Prostate gland (tissue), 2 donors: ENCODE results near the gene CAPNS2.

ENCODE experiments used
- POLR2A ChIP-seq: fragments of 450-650 bp; IDR thresholded peaks from one replicate; pipeline ENCODE4 v1.6.1; 2016; ENCODE audit warnings: antibody characterized with exemption, mild to moderate bottlenecking
- POLR2AphosphoS5 ChIP-seq: sonication (generic); formaldehyde crosslinking; IDR thresholded peaks from one replicate; pipeline ENCODE4 v1.6.1; 2017; ENCODE audit warnings: antibody characterized with exemption
- TF ChIP-seq, protein P1 (sequence below), 4 experiments: fragments of 200-600 bp in 2 of 4; fragments of 450-650 bp in 2 of 4; sonication (generic) in 2 of 4; IDR thresholded peaks; 1 replicate in 3 of 4; 2 replicates in 1 of 4; pipeline ENCODE4 v1.5.1; 2016 to 2019; ENCODE audit warnings: antibody characterized with exemption in 4 of 4, mild to moderate bottlenecking in 2 of 4, moderate library complexity in 2 of 4

DNA sequence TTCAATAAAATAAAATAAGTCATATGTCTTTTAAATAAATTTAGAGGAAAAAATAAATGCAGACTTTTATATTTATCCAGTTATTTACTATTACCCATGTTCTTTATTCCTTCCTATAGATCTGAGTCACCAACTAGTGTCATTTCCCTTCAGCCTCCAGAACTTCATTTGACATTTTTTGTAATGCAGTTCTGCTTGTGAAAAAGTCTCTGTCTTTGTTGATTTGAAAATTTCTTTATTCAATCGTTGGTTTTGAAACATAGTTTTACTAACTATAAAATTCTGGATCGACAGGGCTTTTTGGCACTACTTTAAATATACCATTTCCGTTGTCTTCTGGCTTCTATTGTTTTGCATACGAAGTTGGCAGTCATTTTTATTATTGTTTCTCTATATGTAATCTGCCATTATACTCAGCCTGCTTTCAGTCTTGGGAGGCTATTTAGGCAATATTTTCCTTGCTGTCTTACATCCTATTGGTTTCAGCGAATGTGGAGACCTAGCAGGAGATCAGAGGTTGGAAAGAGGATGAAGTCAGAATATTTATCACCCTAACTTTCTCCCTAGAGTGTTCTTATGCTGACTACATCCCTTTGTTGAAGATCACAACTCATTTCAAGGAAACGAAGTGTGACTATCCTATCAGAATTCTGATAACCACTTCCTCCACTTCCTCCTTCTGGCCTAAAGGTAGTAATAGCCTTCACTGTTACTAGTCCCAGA lies 47.3 kb downstream of the CAPNS2 start:
- TF ChIP-seq, protein P1, sequence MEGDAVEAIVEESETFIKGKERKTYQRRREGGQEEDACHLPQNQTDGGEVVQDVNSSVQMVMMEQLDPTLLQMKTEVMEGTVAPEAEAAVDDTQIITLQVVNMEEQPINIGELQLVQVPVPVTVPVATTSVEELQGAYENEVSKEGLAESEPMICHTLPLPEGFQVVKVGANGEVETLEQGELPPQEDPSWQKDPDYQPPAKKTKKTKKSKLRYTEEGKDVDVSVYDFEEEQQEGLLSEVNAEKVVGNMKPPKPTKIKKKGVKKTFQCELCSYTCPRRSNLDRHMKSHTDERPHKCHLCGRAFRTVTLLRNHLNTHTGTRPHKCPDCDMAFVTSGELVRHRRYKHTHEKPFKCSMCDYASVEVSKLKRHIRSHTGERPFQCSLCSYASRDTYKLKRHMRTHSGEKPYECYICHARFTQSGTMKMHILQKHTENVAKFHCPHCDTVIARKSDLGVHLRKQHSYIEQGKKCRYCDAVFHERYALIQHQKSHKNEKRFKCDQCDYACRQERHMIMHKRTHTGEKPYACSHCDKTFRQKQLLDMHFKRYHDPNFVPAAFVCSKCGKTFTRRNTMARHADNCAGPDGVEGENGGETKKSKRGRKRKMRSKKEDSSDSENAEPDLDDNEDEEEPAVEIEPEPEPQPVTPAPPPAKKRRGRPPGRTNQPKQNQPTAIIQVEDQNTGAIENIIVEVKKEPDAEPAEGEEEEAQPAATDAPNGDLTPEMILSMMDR (IDR thresholded peaks at IDR 0.05), result no peak
- TF ChIP-seq POLR2A, result no peak
- no peak for TF ChIP-seq POLR2AphosphoS5
